MM.1S (cell line): ENCODE data around the gene BEND7.

Experiments used
- CTCF ChIP-seq: fragments of 300-600 bp; sonication (generic); IDR thresholded peaks from 2 replicates; pipeline ENCODE4 v1.5.1; 2016; ENCODE audit warnings: antibody characterized with exemption, low read length, mixed read lengths
- EZH2 ChIP-seq: fragments of 300-600 bp; sonication (generic); optimal IDR thresholded peaks from 2 replicates; pipeline ENCODE3; 2017; ENCODE audit warnings: low read depth, mild to moderate bottlenecking, antibody characterized with exemption, low read length, mixed read lengths
- EZH2phosphoT487 ChIP-seq: fragments of 300-600 bp; sonication (generic); IDR thresholded peaks from 2 replicates; pipeline ENCODE4 v1.6.1; 2018; ENCODE audit warnings: antibody characterized with exemption, low read length

- TF ChIP-seq CTCF (no peak), EZH2 (no peak), EZH2phosphoT487 (no peak)
Observed at GRCh38 chr10:13535346-13535745, 6.5 kb upstream of the BEND7 start.
